Measurements from ENCODE around the gene UBTD2. TPM values are rescaled to one million over a fixed set of nuclear protein-coding genes. Genes with fewer than 3 reads are reported as not detected.

Gene UBTD2
- total RNA-seq, 1 experiment from 2014 or later = 42.6 TPM

GRCh38 chr5:172193872-172194271 lies 89.7 kb downstream of the UBTD2 start, which contains the start of gene EFCAB9:
TSS of gene EFCAB9 (plus strand) at chr5:172194172. CDS start at chr5:172194173, 1 bp downstream.
- H2BK20ac ChIP-seq (ENCODE audit: low read depth, low read length, poor library complexity, severe bottlenecking) = no peak within 1 kb of the TSS
- no peak within 1 kb of the TSS for H3K27ac ChIP-seq (ENCODE audit: insufficient read length, low read depth, low read length)
- no peak for TF ChIP-seq CTCF (conservative IDR thresholded peaks at IDR 0.05)
- no peaks in the 10 kb centered on the region for H3K79me2 ChIP-seq (ENCODE audit: insufficient read depth, low read length)
- no peaks in the 10 kb centered on the region for H3K4me1 ChIP-seq (ENCODE audit: insufficient read depth, low read length)
- H3K9me3 ChIP-seq (ENCODE audit: control insufficient read depth, low read depth, low read length) = no peaks in the 10 kb centered on the region
- H4K5ac ChIP-seq (ENCODE audit: insufficient read length, low read depth, low read length) = no peak within 1 kb of the TSS
- no peak within 1 kb of the TSS for H2BK5ac ChIP-seq (ENCODE audit: insufficient read length, low read length)
- H3K18ac ChIP-seq (ENCODE audit: insufficient read length, low read depth, low read length) = no peak within 1 kb of the TSS
- no peak within 1 kb of the TSS for H3K27ac Mint-ChIP-seq
- no peak within 1 kb of the TSS for H3K4me2 ChIP-seq (ENCODE audit: insufficient read depth, insufficient read length, low read length)
- no peak within 1 kb of the TSS for H2BK120ac ChIP-seq (ENCODE audit: low read depth, low read length, poor library complexity, severe bottlenecking)
- no peak within 1 kb of the TSS for H2BK12ac ChIP-seq (ENCODE audit: insufficient read length, low read depth, low read length)
- H3K79me1 ChIP-seq (ENCODE audit: insufficient read depth, low read depth, low read length, poor library complexity, severe bottlenecking) = no peaks in the 10 kb centered on the region
- no peak within 1 kb of the TSS for H3K4me3 Mint-ChIP-seq
- WGBS (ENCODE audit: extremely low coverage, insufficient read length, low lambda C conversion rate) = no CpG with 5 or more reads among the region's 6 CpGs
- H3K23me2 ChIP-seq (ENCODE audit: insufficient read length, low read depth, low read length, poor library complexity, severe bottlenecking) = peaks cover 5% of the 10 kb centered on the region
- no peak for DNase-seq
- H3K9me3 Mint-ChIP-seq = peaks cover 2 to 6% of the 10 kb centered on the region in 2 experiments; a peak in 4 of 5 replicates
- H3T11ph ChIP-seq (ENCODE audit: low read length) = no peak within 1 kb of the TSS
- no peak within 1 kb of the TSS for H3K9ac ChIP-seq (ENCODE audit: extremely low read depth, insufficient read length, low read length)
- H3K56ac ChIP-seq (ENCODE audit: insufficient read length, low read depth, low read length) = no peak within 1 kb of the TSS
- no peak within 1 kb of the TSS for H2AFZ ChIP-seq (ENCODE audit: low read length)
- no peak within 1 kb of the TSS for H2BK15ac ChIP-seq (ENCODE audit: low read depth, low read length)
- peaks cover 14% of the 10 kb centered on the region for H3K27me3 Mint-ChIP-seq (ENCODE audit: low read depth)
- peaks cover 0 to 6% (median 4%) of the 10 kb centered on the region in 3 experiments; a peak in 4 of 7 replicates for H3K36me3 Mint-ChIP-seq (ENCODE audit: insufficient read depth in 1 of 3, low read depth in 3 of 3)
- no peak within 1 kb of the TSS for H4K8ac ChIP-seq (replicated peaks; ENCODE audit: insufficient read length, low read depth, low read length)
- H3K27me3 ChIP-seq (ENCODE audit: insufficient read depth, low read length) = no peaks in the 10 kb centered on the region; the same call in 1 of the 2 replicates
- H3K23ac ChIP-seq (ENCODE audit: insufficient read length, low read depth, low read length) = no peak within 1 kb of the TSS
- no peaks in the 10 kb centered on the region for H4K20me1 ChIP-seq (ENCODE audit: control insufficient read depth, insufficient read depth, insufficient read length)
- peaks cover 10 to 13% of the 10 kb centered on the region in 2 experiments for H3K4me1 Mint-ChIP-seq
- no peak within 1 kb of the TSS for H3K14ac ChIP-seq (ENCODE audit: insufficient read depth, low read length)
- no peak within 1 kb of the TSS for H4K91ac ChIP-seq (ENCODE audit: insufficient read length, low read depth, low read length)
- H2AK5ac ChIP-seq (ENCODE audit: insufficient read length, low read length) = no peak within 1 kb of the TSS
- H3K4ac ChIP-seq (ENCODE audit: low read depth, low read length) = no peak within 1 kb of the TSS
